Fibroblast of lung (primary cell): Measurements from ENCODE around the gene NEDD4L.

Experiments used
- EZH2 ChIP-seq: IDR thresholded peaks from 2 replicates; pipeline ENCODE4 v1.5.1; 2012; ENCODE audit warnings: low read length, control low read depth, mild to moderate bottlenecking; ENCODE audit errors: missing control alignments
- TF ChIP-seq, protein P1 (sequence below), 2 donors: IDR thresholded peaks in 1 of 2; conservative IDR thresholded peaks in 1 of 2; 1 replicate in 1 of 2; 2 replicates in 1 of 2; pipeline ENCODE4 v1.5.1; 2011 to 2012; ENCODE audit warnings: low read length in 2 of 2, control low read depth in 1 of 2, inconsistent platforms in 1 of 2, low read depth in 1 of 2, mild to moderate bottlenecking in 1 of 2

DNA sequence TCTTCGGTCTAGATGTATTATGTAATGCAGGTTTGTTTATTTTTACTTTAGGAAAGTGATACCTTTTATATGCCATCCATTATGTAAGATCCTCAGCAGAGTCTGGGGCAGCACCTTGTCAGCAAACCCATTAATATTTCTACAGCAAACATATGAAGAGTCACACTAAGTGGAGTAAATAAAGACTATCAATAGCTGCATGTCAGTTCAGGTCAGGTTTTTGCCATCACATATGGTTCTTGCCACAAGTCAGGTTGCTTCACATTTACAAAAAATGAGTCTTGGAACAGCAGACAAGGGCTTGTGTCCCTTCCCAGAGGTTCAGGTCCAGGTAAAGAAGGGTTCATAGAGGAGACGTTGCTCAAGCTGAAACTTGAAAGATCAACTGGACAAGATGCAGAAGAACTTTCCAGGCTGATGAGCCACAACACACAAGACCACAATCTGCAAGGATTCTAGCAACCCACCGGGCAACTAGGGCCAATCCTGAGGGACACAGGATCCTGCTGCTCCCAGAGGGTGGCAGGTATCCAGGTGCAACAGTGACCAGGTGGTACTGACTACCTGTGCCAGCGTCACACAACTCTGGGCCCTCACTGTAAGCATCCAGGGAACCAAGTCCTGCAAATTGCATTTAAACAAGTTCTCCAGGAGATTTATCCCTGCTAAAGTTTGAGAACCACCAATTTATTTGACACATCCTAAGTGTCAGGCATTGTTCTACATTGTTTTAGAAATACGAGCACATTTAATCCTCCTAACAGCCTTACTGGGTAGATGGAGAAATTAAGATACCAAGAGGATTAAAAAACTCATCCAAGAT lies 369.0 kb downstream of the NEDD4L start:
- TF ChIP-seq, protein P1, sequence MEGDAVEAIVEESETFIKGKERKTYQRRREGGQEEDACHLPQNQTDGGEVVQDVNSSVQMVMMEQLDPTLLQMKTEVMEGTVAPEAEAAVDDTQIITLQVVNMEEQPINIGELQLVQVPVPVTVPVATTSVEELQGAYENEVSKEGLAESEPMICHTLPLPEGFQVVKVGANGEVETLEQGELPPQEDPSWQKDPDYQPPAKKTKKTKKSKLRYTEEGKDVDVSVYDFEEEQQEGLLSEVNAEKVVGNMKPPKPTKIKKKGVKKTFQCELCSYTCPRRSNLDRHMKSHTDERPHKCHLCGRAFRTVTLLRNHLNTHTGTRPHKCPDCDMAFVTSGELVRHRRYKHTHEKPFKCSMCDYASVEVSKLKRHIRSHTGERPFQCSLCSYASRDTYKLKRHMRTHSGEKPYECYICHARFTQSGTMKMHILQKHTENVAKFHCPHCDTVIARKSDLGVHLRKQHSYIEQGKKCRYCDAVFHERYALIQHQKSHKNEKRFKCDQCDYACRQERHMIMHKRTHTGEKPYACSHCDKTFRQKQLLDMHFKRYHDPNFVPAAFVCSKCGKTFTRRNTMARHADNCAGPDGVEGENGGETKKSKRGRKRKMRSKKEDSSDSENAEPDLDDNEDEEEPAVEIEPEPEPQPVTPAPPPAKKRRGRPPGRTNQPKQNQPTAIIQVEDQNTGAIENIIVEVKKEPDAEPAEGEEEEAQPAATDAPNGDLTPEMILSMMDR (conservative IDR thresholded peaks at IDR 0.05 in 1 of 2, IDR thresholded peaks at IDR 0.05 in 1 of 2; ENCODE audit: low read depth in 1 of 2, low read length in 2 of 2), result no peak
- TF ChIP-seq EZH2, result no peak
